Right lung (tissue), 5 donors: ENCODE measurements around the gene MOB3B. TPM values are rescaled to one million over a fixed set of nuclear protein-coding genes. Genes with fewer than 3 reads are reported as not detected.
"Not testable (repeated sequence)": the region's sequence is repeated elsewhere in the genome, so short reads cannot be mapped to it uniquely, and the experiment has no call there.

Experiments used
- DNase-seq, 2 donors: peaks; one replicate each; pipeline ENCODE4 v3.0.0-alpha.2; 2013
- polyA plus RNA-seq, 5 donors: library from polyadenylated mRNA; unstranded; fragments of 120-200 nt; gene quantifications; one replicate each; pipeline versions ENCODE4 v1.2.1 to v1.2.3, GENCODE V29; 2013; ENCODE audit warnings: inconsistent platforms in 1 of 5, low replicate concordance in 1 of 5; ENCODE audit not compliant: insufficient read length in 5 of 5, insufficient read depth in 1 of 5

MOB3B gene
- polyA plus RNA-seq, 5 donors, result 13.2 to 19.1 (median 15.8) TPM

DNA sequence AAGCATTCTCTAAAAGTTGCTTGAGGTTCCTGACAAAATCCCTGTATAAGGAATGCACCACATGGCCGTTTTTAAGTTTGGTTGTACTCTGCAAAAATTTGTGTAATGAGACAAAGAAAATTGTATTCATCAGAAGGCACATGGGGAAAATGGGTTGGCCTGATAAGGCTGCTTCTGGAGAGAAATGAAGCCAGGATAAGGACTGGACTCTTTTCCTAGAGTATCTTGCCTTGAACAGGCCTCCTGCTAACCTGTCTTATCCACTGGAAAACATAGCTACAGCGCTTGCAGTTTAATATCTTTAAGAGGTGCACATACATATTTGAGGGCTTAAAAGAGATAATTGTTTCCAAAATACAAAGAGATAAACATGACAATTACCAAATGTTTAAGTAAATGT, 46.9 kb downstream of the MOB3B start:
- no peak for DNase-seq

DNA sequence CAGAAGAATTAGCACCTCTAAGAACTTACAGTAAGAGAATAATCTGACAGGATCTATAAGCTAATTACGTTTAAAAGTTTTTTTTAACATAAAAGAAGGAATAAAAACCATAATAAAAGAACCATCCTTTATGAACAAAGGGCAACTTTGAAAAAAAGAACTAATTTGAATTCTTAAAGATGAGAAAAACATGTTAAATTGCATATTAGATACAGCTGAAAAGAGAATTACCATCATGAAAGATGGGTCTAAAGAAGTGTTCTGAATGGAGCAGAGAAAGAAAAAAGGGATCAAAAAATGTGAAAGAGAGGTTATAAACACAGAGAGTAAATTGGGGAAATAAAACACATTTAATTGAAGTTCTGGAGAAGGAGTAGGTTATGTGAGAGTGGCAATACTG, 51.3 kb downstream of the MOB3B start:
- no peak for DNase-seq

DNA sequence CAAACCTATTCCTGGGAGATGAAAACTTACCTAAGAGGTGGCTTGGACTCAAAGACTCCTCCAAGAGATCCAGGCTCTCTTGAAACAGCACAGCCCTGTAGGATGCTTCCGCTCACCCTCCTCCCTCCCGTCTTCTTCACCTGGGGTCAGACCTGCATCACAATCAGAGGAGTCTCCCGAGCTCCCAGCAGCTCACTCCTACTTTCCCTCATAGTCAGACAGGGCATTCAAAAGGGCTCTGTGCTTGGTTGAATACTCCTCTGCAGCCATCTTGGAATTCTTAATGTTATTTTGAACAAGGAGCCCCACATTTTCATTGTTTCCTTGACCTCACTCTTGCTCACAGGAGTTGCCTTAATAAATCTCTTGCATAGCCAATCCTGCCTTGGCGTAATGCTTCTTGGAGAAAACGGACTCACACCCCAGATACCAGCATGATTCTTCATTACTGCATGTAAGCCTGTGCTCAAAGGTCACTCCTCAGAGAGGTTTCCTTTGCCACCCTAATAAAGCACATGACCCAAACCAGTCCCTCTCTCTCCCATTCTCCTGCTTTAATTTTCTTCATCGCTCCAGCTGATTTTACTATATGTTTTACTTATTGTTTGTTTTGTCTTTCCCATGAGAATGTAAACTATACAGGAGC, 52.6 kb downstream of the MOB3B start:
- DNase-seq, result no peak

DNA sequence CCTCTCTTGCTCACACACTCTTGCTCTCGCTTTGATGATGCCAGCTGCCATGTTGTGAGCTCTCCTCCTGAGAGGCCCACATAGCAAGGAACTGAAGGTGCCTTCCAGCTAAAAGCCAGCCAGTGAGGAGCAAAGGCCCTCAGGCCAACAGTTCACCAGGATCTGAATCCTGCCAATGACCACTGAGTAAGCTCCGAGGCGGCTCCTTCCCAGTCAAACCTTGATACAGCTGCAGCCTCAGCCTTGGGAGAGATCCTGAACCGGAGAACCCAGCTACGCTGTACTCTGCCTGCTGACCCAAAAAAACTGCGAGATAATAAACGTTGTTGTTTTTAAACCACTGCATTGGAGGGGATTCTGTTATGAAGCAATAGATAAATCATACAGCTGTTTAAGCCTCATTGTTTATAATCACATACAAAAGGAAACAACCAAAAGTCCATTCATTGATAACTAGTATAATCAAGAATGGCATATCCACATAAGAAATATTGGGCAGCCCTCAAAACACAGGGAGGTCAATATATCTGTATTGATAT, 54.5 kb downstream of the MOB3B start:
- DNase-seq, result no peak

DNA sequence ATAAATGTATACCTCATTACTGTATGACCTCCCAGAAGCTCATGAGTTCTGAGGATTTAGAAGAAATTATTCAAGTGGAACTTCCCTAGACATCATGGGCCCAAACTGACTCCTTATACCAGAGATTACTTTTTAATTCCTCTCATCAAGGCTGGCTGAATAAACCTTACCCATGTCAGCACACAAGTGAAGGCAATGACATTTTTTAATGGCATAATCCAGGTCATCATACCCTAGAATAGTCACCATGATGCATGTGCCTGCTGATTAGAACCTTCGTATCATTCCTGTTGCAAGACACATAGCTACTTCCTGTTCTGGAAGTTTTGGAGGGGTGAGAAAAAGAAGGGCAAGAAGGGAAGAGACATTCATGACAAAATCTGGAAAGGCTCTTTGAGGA, 55.3 kb downstream of the MOB3B start:
- no peak for DNase-seq

DNA sequence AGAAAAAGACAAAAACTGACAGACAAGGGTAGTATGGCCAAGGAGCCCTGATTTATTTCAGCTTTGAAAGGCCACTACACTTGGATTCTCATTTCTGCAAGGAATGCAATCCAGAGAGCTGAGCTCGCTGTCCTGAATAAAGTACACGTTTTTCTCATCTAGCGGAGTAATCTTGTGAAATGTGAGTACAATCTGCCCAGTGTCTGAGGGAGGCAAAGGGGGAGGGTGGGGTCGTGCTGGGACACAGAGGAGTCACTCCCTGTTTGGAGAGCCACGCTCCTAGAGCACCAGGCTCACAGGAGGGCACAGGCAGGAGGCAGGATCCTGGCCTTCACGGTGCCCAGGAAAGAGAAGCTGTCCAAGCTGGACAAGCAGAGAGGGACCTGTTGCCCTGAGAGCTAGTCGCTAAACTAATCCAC, 56.5 kb downstream of the MOB3B start:
- peak; percentile 51 to 60 for DNase-seq

DNA sequence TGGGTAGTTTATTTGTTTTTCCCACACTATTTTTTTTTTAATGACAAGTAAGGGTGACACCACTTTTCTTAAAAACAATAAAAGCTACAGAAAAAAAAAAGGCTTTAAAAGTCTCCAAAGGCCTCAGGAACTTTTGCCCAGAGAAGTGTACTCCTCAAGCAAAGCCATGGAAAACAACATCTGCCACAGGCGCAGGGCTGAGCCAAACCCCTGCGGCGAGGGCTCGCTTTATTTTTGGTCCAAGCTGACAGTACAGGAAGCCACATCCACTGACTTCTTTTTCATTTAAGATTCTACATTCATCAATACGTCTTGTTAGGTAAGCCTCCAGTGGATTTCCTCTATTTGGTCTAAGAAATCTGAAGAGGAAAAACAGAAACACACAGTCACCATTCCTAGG, 57.4 kb downstream of the MOB3B start:
- no peak for DNase-seq

DNA sequence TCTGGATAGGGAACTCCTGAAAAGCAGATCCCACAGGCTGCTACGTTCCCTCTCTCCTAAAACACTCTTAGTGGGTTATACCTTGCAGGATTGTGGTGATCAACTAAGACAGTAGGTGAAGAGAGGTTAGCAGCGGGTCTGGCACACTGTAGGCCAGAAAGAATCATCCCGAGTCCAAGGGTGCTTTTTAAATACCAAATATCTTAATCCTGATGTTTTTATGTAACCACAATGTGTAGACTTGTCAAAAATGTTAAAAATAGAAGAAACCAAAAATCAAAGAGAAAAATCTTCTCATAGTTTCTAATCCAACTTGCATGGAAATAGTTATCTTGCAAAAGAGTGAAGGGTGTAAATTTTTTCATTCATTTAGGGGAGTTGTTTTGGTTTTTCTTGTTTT, 57.8 kb downstream of the MOB3B start:
- DNase-seq, result no peak

DNA sequence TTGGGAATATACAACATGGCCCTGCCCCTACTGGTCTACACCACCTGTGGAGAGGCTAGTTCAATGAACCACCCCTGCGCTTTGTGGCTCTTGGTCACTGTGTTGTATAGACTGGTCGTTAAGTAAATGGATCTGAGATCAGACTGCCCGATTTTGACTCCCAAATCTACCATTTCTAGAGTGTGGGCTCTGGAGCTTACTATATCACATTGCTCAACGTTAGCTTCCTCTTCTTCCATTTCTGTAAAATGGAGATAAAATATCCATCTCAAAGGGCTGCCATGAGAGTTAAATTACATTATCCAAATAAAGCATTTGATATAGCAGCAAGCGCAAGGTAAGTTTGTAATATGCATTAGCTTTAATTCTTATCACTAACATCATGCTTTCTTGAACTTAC, 58.2 kb downstream of the MOB3B start:
- no peak for DNase-seq

DNA sequence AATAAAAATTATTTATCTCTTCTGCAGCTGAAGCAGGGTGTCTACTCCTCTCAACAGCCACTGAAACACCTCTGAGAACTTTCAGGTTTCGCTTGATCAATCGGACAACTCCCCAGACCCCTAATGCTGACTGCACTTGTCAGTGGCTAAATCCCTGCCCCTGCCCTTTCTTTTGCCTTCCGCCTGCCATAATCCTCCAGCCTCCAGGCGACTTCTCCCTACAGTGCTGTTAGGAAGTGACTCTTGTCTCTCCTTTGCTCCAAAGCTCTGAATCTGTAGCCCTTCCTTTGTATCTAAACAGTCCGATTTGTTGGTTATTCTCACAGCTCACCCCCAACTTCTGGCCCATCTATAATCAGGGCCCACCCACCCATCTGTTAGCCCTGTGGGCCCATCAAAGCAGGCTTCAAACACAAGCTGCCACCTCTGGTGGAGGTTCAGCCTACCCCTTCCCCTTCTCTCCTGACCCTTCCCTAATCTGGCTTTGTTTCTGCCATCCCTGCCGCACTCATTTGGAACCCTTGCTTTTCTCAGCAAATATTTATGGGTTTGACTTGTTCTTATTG, 59.2 kb downstream of the MOB3B start:
- no peak for DNase-seq

DNA sequence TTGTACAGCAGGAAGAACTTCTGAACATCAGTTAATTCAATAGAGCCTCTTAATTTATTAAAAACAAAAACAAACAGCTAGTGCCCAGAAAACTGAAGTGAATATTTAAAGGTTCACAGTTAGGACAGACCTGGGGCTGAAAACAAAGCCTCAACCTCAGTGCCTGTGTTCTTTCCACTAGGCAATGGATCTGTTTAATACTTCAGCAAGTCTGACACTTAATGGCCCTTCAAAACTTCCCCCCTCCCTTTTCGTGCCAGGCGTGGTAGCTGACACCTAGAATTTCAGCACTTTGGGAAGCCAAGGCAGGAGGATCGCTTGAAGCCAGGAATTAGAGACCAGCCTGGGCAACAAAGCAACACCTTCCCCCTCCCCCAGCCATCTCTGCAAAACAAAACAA, 60.1 kb downstream of the MOB3B start:
- no peak for DNase-seq

DNA sequence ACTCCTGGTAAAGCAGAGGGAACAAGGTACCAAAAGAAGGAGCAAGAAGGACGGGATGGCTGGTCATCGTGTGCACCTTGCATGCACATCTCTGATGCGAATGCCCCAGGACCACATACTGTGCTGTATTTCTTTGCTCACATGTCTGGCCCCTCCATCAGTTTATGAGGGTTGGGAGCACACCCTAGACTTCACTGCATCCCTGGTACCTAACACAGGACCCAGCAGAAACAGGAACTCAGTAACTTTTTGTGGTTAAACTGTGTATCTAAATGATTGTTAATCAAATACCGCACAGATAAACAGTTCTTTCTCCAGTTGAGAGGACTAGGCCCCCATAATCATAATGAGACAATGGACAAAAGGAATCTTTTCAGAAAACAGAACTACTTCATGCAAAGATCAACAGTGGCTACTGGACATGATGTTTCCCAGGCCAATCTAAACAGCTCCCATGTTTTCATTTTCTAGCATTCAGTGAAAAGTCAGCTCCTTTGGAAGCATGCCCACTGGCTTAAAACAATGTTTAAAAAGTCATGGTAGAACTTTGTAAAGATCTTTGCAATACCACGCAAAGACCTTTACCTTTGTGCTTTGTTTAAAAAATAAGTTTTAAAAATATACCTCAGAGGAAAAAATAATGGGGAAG, 61.0 kb downstream of the MOB3B start:
- no peak for DNase-seq

DNA sequence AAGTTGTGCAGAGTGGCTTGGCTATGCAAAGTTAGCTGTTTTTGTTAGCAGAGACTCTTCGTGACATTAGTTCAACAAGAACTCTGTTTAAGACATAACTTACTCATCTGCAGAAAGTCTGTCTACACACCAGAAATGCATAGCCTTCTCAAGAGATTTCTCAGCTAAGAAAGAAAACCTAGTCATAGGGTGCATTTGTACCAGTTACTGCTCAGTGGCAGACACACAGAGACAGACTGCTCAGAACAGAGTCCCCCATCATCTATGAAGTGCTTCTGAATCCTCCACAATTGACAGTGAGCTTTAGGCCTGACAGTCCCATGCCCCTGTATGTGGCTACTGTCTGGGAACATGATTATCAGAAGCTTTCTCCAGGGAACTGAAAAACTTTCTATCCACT, 61.6 kb downstream of the MOB3B start:
- DNase-seq, result no peak

DNA sequence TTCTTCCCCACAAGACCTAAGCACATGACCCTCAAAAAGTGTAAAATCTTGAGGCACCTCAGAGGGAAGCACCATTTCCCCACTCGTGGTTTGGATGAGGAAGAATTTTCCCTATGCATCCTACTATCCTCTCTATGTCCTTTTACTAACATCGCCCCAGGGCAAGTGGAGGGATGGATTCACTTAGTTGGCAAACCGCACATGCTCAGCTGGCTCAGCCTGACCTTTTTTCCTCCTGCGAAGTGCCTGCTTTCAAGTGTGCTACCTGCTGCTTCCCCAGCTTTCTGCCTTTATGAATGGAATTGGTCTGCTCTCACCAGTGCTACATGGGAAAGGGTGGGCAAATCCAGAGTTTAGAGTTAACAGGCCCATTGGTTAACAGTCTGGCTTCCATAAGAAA, 62.1 kb downstream of the MOB3B start:
- DNase-seq, result no peak

DNA sequence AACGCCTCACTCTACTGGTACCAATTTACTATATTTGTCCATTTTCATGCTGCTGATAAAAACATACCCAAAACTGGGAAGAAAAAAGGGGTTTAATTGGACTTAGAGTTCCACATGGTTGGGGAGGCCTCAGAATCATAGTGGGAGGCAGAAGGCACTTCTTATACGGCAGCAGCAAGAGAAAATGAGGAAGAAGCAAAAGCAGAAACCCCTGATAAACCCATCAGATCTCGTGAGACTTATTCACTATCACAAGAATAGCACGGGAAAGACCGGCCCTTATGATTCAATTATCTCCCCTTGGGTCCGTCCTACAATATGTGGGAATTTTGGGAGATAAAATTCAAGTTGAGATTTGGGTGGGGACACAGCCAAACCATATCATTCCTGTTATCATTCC, 63.1 kb downstream of the MOB3B start:
- not testable (repeated sequence) for DNase-seq

DNA sequence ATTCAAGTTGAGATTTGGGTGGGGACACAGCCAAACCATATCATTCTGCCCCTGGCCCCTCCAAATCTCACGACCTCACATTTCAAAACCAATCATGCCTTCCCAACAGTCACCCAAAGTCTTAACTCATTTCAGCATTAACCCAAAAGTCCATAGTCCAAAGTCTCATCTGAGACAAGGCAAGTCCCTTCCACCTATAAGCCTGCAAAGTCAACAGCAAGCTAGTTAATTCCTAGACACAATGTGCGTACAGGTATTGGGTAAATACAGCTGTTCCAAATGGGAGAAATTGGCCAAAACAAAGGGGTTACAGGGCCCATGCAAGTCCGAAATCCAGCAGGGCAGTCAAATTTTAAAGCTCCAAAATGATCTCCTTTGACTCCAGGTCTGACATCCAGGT, 64.7 kb downstream of the MOB3B start:
- not testable (repeated sequence) for DNase-seq

DNA sequence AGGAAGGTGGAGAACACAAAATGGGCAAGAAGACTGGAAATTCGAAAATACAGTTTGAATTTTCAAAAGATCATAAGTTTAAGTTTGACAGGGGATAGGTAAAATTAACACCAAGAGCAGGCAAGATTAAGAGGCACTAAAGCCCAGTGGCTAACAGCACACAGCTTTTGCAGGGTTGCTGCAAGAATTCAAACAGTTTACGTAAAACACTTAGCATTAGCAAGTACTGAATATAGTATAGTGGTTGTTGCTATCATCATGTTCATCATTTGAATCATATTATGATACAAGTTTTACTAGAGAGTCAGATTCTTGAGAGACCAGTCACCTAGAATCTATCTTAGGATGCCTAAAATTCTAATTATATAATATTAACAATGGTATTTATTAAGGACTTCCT, 66.8 kb downstream of the MOB3B start:
- DNase-seq, result no peak

DNA sequence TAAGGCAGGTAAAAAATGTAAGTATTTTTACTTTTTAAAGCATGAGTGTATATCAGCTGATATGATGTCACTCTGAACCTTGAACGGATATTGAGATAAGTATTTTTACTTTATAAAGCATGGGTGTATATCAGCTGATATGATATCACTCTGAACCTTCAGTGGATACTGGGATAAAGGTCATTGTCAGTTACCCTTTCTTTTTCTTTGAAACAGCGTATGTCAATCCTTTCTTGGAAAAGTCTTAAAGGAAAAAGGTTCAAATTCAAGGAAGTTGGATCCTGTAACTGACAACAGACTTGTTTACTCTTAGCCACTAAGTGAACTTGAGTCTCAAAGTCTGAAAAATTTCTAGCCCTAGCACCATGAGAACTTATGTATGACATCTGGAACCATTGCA, 67.2 kb downstream of the MOB3B start:
- no peak for DNase-seq

DNA sequence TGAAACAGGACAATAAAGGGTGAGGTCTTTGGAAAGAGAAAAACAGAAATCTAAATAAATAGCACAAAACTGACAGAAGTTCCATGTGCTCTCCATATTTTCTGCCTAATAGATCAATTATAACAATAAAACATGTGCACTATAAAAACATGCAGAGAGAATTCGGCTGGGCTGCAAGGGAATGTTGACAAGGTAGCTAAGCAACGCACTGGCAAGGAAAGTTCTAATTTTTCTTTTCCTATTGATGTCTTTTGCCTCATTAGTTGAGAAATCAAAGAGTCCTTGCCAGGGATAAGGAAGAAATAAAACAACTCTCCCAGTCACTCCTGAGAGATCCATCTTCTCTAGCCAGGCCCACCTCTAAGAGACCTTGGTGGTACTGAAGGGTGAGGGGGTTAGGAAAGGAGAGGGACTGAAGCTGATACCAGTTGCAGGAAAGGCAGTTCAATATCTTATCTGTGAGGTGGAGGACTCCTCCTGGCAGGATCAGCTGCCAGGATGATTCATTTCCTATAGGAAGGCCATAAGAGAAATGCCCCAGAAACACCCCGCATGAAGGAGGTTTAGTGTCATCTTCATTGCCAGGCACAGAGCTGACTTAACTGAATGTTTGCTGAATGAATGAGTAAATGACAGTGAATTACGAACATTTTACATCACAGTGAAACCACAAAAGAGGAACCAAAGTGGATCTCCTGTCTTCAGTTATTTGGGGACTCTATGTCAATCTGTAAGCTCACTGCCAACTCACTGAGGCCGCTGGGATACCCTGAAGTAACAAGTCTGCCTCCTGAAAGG, 69.2 kb downstream of the MOB3B start:
- DNase-seq, result peak; percentile 64 to 71

DNA sequence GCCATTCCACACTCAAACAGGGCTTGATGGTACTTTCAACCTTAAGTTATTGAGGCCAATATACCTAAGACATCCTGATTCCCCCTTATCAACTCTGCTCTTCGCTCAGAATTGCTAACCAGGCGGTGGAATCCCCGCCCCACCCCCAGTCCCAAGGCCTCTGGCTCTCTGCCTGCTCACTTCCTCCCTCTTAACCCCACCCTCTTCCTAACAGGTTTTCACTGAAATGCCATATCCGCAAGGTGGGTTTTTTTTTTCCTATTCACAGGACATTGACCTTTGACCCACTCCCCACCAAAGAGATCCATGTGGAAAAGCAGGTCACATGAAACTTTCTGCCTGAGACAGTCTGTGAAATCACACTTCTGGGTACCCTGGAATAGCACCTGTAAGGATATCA, 72.2 kb downstream of the MOB3B start:
- DNase-seq, result no peak

DNA sequence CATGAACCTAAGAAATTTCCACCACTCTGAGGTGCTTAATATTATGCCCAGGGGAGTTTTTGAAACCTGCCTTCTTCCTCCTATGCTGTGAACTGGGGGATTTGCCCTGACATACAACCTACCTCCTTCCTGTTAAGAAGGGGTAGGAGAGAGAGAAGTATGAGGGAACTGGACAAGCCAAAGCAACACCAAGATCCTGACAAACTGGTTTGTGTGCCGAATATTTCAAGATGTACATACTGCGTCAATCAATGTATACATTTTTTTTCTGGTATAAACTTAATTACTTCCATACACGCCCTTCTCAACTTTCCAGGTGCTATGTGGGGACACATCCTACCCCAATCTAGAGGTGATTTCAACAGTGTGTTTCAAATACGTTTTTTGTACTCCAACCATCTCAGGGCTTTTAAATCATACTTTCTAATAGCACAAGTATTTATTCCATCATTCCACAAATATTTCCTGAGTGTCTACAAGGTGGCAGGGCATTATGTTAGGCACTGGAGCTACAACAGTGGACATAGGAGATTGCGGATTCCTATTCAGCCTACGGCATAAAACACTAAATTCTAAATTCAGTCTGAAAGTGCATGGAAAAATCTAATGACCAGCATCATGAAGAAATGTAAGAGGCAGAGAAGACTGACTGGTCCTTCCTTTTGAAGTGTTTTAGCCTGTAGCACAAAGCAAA, 75.6 kb downstream of the MOB3B start:
- no peak for DNase-seq
